Endothelial cell of hepatic sinusoid (primary cell): ENCODE results near the gene NMNAT2.

ENCODE experiments used
- in situ Hi-C: cut with HindIII; loops from 2 replicates; pipeline ENCODE4 v1.10.0; 2017; ENCODE audit warnings: low sequenced_read_pairs

The NMNAT2 gene

GRCh38 chr1:183226361-183226760, 191.8 kb downstream of the NMNAT2 start:
- in situ Hi-C loops: no loop called here

- in situ Hi-C loops: no loop called here
Measured at GRCh38 chr1:183223467-183223866, 194.7 kb downstream of the NMNAT2 start.

DNA sequence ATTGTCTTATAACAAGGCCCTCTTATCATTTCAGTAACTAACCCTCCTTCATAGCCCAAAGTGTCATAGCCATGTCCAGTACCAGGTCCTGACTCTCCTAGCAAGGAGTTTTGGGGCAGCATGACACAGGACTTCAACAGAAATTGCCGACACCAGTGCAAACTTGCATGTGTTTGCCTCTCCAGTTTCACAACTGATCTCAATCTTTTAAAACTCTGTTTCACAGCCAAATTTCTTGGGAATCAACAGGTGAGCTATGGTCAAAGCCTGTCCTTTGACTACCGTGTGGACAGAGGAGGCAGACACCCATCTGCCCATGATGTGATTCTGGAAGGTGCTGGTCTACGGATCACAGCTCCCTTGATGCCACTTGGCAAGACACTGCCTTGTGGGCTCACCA, 195.3 kb downstream of the NMNAT2 start:
- in situ Hi-C loops: no loop called here

- in situ Hi-C loops: no loop called here
Measured at GRCh38 chr1:183219616-183220009, 198.6 kb downstream of the NMNAT2 start.

DNA sequence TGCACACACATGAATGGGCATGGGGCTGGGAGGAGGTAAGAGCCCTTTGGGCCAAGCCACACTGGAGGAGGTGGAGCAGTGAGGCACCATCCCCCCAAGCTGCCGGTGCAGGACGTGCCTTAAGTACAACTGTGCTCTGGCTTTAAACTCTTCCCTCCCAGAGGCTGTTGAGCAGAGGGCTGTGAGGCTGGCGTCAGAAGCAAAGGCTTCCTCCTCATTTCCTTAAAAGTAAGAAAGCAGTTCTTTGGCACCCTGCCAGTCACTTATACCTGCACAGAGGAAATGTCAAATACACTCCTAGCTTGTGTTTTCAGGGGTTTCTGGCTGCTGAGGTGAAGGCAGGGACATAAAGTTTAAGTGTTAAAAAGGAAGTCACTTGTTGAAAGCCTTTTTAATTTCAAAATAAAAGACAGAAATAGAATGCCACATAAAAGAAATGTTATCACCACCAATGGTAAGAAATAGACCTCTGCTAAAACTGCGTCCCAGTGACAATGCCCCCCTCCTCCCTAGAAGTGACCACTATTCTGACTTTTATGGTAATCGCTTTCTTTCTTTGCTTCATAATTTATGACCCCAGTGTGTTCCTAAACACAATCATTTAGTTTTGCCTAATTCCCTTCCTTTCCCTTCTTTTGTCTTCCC, 199.1 kb downstream of the NMNAT2 start:
- in situ Hi-C loops: no loop called here

GRCh38 chr1:183218027-183218618, 200.1 kb downstream of the NMNAT2 start:
- in situ Hi-C loops: no loop called here

DNA sequence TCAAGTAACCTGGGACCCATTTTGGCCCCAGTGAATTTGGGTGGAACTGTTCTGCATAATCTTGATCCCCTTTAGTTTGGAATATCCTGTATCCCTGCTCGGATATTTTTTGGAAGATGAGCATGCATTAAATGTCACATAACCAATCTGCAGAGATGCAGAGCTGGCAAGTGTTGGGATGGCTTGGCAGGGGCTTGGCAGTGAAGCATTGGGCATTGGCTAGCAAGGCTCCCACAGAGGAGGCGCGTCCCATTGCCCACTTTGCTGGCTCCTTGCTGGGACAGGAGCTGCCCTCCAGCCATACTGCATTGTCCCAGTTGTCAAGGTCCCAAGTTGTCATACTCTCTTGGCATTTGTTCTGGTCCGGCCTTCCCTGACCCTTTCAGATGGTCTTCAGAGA, 202.2 kb downstream of the NMNAT2 start:
- in situ Hi-C loops: no loop called here

DNA sequence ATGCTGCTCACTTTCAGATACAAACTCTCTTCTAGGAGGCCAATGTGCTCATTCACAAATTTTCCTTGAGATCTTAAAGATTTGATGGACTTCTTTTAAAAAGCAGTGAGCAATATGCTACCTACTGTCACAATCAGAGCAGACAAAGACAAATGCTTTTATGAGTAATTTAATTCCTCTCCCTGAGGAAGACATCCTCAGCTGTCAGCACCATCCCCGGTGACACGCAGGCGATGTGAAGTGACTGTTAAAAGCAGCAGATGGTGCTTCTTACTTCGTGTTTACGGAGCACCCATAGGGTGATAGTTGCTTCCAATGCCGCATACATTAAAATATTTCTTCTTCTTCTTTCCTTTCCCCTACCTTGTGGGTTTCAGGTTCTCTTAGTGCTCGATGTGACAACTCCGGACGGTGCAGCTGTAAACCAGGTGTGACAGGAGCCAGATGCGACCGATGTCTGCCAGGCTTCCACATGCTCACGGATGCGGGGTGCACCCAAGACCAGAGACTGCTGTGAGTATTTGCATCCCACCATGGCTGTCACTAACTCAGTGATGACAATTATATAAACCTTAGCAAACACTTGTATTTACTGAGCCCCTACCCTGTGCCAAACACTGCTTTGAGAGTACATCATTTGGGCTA, 203.0 kb downstream of the NMNAT2 start:
- in situ Hi-C loops: no loop called here

DNA sequence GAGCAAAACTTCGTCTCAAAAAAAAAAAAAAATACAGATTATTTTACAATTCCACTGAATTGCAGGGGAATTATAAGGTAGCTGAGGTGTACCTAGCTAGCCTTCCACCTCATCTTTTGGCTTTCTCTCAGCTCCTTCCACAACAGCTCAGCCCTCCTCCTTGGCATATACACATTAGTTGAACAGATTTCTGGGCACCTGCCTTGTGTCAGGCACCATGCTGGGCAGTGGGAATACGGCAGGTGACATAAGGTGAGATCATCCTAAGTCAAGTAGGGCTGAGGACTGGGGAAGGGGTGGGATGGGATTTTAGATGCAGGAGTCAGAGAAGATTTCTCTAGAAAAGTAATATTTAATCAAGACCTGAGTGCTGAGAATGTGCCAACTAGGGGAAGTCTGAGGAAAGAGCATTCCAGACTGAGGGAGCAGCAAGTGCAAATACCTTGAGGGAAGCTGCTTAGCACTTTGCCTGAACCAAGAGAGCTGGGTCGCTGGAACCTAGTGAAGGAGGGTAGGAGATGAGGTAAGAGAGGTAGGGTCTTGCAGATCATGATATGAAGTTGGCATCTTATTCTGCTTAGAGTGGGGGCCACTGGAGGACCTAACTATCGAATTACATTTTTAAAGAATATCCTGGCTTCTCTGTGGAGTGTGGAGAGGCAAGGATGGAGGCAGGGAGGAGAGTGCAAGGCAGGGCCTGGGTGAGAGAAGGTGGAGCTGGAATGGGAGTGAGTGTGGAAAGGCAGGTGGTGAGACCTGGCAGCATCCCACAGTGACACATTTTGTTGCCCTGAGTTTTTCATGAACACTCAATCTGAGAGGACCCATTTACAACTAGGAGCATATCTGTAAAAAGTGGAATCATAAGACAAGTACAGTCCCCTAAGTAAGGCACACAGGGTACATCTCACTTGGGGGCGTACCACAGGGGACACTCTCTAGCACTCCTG, 203.9 kb downstream of the NMNAT2 start:
- in situ Hi-C loops: no loop called here

GRCh38 chr1:183212870-183213269, 205.3 kb downstream of the NMNAT2 start:
- in situ Hi-C loops: no loop called here

- in situ Hi-C loops: no loop called here
Measured at GRCh38 chr1:183210681-183211080, 207.5 kb downstream of the NMNAT2 start.

DNA sequence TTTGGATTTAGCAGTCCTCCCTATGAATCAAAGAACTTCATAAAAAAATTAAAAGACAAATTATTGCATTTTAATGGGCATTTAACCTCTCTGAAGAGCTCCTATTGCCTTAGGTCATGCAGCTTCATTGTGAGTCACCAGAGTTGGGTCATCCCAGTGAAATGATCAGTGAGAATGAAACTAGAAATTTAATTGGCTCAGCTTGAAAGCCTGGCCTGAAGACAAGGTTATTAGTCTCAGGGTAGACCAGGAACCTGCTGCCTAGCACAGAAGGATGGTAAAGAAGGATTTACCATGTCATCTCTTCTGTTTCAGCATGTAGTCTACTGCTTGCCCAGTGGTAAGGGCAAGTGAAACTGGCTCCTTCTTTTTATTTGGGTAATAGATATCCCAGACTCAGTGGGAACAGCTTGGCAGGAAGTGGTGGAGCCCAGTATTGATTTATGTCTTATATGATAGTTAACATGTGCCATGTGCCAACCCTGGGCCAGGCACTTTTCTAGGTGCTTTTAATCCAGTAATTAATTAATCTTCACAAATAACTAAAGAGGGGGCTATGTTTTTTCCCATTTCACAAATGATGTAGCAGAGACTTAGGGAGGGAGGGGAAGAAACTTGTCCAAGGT, 208.5 kb downstream of the NMNAT2 start:
- in situ Hi-C loops: no loop called here

GRCh38 chr1:183206538-183207122, 211.6 kb downstream of the NMNAT2 start:
- in situ Hi-C loops: no loop called here

- in situ Hi-C loops: no loop called here
Measured at GRCh38 chr1:183205196-183205781, 212.9 kb downstream of the NMNAT2 start.

GRCh38 chr1:183203094-183203493, 215.1 kb downstream of the NMNAT2 start:
- in situ Hi-C loops: no loop called here

GRCh38 chr1:183200451-183200850, 217.7 kb downstream of the NMNAT2 start:
- in situ Hi-C loops: no loop called here

GRCh38 chr1:183199304-183199703, 218.9 kb downstream of the NMNAT2 start:
- in situ Hi-C loops: no loop called here

DNA sequence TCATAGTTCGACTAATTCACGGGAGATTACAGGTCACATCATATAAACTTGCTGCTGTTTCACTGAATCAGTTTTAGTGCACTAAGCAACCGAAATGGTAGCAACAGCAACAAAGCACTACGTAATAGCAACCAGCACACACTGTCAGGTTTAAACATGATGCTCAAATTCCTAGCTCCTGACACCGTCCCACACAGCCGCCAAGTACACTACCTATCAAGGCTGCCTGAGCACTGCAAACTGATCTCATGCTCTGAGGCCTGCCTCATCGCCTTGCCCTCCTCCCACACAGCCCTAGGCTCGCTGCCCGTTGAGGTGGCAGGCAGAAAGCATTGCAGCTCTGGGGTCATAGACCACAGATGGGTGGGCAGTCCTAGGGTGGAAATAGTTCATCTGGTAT, 219.7 kb downstream of the NMNAT2 start:
- in situ Hi-C loops: no loop called here
